Stimulated activated naive CD4-positive, alpha-beta T cell (primary cell): Measurements from ENCODE around the gene HFE.

Experiments used
- DNase-seq, 6 experiments: peaks; one replicate each; lab custom pipeline; 2025; lab: John Stamatoyannopoulos, UW

The HFE gene

DNA sequence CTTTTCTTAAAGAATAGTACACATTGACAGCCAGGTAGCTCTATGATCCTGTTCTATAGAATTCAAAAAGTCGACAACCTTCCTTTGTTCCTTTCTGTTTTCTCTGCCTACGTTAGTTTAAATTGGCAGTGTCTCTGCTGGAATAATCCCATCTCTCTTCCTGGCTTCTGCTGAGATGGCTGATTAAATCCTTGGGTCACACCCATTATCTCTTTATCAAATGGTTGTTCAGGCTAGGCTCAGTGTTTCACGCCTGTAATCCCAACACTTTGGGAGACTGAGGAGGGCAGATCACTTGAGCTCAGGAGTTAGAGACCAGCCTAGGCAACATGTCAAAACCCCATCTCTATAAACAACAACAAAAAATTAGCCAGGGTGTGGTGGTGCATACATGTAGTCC is 44.4 kb downstream of the HFE start:
- DNase-seq: no peak

GRCh38 chr6:26133730-26134129 is 46.5 kb downstream of the HFE start:
- no peak for DNase-seq

- no peak for DNase-seq
Measured at GRCh38 chr6:26136321-26136720, 49.1 kb downstream of the HFE start.

DNA sequence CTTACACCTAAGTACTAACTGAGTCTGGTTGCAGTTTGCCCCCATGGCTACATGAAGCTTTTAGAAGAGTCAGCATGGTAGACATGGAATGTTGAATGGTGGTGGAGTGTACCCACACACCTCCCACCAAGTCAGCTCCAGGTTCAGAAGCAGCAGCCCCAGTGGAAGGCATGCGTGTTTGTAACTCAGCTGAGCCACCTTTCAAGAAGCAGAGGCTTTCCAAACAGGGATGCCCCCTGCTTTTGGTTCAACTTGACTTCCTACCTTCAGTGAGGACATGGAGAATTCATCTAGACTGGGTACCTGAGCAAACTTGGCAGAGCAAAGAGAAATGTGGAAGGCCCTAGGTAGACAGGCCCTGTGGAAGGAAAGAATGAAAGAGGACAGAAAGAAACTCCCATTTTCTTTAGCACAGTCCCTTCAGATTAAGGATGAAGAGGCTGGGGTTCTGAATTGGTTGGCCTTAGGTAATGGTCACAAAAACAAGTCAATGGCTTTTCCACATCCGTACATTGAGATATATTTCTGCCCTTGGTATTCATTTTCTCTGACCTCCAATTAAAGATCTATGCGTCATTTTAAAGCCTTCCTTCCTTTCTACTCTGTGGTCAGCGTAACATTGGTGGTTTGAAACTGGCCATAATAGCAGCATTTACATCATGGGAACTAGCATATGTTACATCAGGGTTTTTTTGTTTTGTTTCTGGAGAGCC is 53.2 kb downstream of the HFE start:
- DNase-seq: no peak

- DNase-seq: no peak
Measured at GRCh38 chr6:26140967-26141294, 53.7 kb downstream of the HFE start.

DNA sequence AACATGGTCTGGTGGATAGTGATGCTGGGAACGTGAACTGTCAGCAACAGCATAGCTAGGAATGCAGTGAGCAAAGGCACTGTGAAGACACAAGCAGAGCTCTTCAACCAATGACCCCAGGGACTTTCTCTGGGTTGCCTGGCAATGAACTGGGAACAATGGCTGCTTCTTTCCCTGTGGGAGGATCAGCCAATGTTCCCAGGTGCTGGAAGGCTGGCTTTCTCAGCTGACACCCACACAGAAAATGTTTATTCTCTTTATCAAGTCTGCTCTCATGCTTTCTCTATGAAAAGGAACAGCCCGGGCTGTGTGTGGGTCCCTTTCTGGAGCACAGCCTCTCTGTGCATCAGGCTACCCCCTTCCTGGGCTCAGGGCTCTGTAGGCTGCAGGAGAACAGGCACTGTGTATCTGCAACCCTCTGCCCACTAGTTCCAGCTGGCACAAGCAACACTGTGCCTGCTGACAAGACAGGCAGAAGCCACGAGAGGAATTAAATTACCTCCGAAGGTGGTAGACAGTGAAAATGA is 54.2 kb downstream of the HFE start:
- DNase-seq: no peak

GRCh38 chr6:26142026-26142425 is 54.8 kb downstream of the HFE start:
- no peak for DNase-seq
